Measurements from ENCODE around the gene ANO6.
"Not testable (repeated sequence)": the region's sequence is repeated elsewhere in the genome, so short reads cannot be mapped to it uniquely, and the experiment has no call there.

Gene ANO6

DNA sequence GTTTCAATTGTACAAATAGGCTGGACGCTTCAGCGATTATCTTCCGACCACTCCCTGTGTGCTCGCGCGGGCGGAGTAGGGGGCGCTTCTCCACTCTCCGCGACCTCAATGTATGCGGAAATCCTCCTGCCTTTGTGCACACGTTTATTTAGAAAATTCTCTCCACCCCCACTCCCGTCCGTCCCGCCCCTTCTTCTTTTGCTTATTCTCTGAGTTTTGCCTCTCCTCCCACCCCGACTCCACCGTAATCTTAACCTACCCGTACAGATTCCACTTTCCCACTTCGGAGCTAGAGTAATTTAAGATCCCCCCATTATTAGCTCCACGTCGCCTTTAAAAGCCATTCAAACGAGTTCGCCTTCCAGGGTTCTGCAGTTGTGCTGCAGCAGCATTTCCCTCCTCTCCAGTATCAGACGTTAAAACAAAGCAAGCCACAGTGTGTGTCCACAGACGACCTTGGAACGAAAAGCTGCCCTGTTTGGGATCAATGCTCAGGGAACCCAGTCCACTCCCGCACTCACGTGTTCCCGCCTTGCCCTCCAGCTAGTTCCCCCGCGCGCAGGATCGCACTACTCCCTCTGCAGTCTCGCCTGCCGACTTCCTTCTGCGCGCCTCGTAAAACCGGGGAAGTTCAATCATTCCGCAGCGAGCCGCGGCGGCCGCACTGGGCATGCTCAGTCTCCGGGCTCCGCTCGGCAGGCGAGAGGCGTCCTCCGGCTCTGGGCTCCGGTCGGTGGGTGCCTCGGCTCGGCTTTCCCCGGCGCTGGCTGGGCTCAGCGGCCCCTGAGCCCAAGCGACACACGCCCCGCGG is at the start of gene ANO6:
Gene ANO6, plus strand, starts transcription at position 677 of the 811 bp plus-strand sequence. CDS start 227 bp downstream, outside the sequence.
- TF ChIP-seq CTCF (IDR thresholded peaks at IDR 0.05; ENCODE audit: unreplicated experiment in 3 of 3): no peak
- no peaks in the 10 kb centered on the region for H3K9me3 Mint-ChIP-seq
- H3K27ac Mint-ChIP-seq: peak within 1 kb of the TSS; percentile 96
- H3K36me3 Mint-ChIP-seq (ENCODE audit: low read depth): no peaks in the 10 kb centered on the region
- H3K4me1 Mint-ChIP-seq: peaks cover 30% of the 10 kb centered on the region
- H3K4me3 Mint-ChIP-seq: peak within 1 kb of the TSS; percentile 95 to 100 (median 99)
- no peaks in the 10 kb centered on the region for H3K27me3 Mint-ChIP-seq (ENCODE audit: low read depth)

DNA sequence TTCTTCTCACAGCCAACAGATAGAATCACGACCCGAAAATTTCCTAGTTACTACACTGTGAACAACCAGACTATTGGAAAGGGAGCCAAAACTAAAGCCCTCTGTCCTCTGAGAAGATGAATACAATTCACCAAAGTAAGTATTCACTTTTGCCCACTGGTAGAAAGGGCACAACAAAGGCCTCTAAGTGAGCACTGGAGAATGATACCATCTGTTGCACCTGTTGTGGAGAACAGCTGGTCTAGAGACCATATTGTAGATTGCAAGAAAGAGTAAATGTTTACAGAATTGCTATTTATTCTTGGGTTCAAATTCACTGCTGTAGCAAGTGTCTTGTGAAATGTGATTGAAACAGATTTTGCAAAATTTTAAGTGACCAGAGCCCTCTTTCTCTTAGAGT is 46.9 kb upstream of the ANO6 start:
- Mint-ChIP-seq H3K9me3 (peaks cover 5% of the 10 kb centered on the region), H3K4me3 (no peak overlapping the region), H3K27ac (peak overlapping the region in 2 of 3 experiments; percentile 14 to 40), H3K4me1 (peaks cover 14% of the 10 kb centered on the region), H3K27me3 (ENCODE audit: low read depth) (no peaks in the 10 kb centered on the region), H3K36me3 (ENCODE audit: low read depth) (peaks cover 3% of the 10 kb centered on the region)
- no peak for TF ChIP-seq CTCF (IDR thresholded peaks at IDR 0.05; ENCODE audit: unreplicated experiment in 3 of 3)

DNA sequence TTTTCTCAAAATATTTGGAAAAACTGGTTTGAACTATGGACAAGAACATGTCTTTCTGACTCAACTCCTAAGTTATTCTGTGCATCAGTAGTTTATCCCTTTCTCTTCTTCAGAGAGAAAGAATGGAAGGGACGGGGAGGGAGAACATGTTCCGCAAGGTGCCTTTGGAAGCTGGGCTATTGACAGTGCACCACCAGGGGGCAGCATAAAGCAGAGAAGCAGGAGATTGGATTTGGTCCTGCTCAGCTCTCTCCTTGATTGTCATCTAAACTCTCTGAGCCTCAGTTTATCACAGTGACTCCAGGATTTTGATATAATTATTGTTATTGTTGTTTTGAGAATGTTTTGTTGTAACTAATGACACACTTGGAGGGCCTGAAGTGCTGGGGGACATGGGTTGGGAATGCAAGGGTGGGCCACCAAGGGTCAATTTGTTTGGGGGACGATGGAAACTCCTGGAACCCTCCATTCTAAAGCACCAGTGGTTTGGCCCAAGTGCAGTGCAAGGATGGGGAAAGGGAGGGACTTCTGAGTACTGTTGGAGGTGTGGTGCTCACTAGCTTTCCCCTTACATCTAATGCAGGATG is 45.3 kb upstream of the ANO6 start:
- H3K4me3 Mint-ChIP-seq: no peak overlapping the region
- peaks cover 4% of the 10 kb centered on the region for H3K9me3 Mint-ChIP-seq
- TF ChIP-seq CTCF (IDR thresholded peaks at IDR 0.05; ENCODE audit: unreplicated experiment in 3 of 3): peak; percentile 59 to 70 (median 65)
- no peaks in the 10 kb centered on the region for H3K27me3 Mint-ChIP-seq (ENCODE audit: low read depth)
- H3K4me1 Mint-ChIP-seq: peaks cover 14% of the 10 kb centered on the region
- H3K36me3 Mint-ChIP-seq (ENCODE audit: low read depth): peaks cover 17% of the 10 kb centered on the region
- no peak overlapping the region for H3K27ac Mint-ChIP-seq

- Mint-ChIP-seq H3K36me3 (ENCODE audit: low read depth) (peaks cover 40% of the 10 kb centered on the region), H3K9me3 (peaks cover 27% of the 10 kb centered on the region)
- not testable (repeated sequence) for H3K27me3 Mint-ChIP-seq (ENCODE audit: low read depth); H3K27ac Mint-ChIP-seq; H3K4me3 Mint-ChIP-seq; H3K4me1 Mint-ChIP-seq
- TF ChIP-seq CTCF (IDR thresholded peaks at IDR 0.05; ENCODE audit: unreplicated experiment in 3 of 3): peak in 1 of 3 experiments; percentile 9
These were observed 42.6 kb upstream of the ANO6 start for GRCh38 chr12:45173293-45173692.

- H3K4me3 Mint-ChIP-seq: no peak overlapping the region
- H3K9me3 Mint-ChIP-seq: peaks cover 34% of the 10 kb centered on the region
- peaks cover 48% of the 10 kb centered on the region for H3K36me3 Mint-ChIP-seq (ENCODE audit: low read depth)
- H3K27me3 Mint-ChIP-seq (ENCODE audit: low read depth): no peaks in the 10 kb centered on the region
- no peaks in the 10 kb centered on the region for H3K4me1 Mint-ChIP-seq
- no peak overlapping the region for H3K27ac Mint-ChIP-seq
- no peak for TF ChIP-seq CTCF (IDR thresholded peaks at IDR 0.05; ENCODE audit: unreplicated experiment in 3 of 3)
These were observed 41.3 kb upstream of the ANO6 start for GRCh38 chr12:45174595-45174994.
